HG02571 (cell line): ENCODE measurements around the gene CACNA1F.

ENCODE experiments used
- ATAC-seq: cut with Tn5 transposase; IDR thresholded peaks from one replicate; pipeline ENCODE4 v1.9.1; 2021; ENCODE audit warnings: mild to moderate bottlenecking, moderate library complexity; ENCODE audit not compliant: unreplicated experiment

The CACNA1F gene

DNA sequence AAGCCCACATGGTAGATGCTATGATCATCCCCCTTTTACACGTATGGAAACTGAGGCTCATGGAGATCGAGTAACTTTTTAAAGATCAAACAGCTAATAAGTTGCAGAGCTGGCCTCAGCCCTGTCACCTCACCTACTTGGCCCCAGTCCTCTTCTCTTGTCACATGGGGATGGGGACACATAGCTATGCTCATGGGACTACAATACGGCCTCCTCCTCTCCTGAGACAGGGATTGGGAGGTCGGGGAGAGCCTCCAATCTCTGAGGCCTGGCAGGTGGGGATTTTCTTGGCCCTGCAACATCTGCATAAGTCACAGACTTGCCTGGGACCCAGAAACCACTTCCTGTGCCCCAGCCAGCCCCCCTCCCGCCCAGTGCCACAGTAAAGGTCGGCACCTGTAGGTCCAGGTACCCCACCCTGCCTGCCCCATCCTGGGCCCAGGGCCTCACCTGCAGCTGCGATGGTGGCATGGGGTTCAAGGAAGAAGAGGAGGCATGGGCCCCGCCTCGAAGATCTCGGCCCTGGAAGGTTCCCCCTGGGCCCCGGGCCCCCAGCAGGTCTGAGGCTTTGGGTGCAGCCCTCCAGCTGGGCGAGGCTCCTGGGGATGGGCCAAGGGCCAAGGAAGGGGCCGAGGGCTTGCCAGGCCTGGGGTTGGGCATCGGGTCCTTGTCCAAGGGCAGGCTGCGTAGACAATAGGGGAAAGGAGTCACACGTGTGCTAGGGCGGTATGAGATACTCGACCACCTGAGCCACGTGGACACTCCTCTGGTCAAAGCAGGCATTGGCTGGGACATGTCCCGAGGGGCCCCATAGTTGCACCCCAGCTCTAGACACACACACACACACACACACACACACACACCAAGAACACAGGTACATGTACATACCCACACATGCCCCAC, 25.0 kb upstream of the CACNA1F start:
- no peak for ATAC-seq

- ATAC-seq, result no peak
These were observed 24.1 kb upstream of the CACNA1F start for GRCh38 chrX:49257074-49257790.

DNA sequence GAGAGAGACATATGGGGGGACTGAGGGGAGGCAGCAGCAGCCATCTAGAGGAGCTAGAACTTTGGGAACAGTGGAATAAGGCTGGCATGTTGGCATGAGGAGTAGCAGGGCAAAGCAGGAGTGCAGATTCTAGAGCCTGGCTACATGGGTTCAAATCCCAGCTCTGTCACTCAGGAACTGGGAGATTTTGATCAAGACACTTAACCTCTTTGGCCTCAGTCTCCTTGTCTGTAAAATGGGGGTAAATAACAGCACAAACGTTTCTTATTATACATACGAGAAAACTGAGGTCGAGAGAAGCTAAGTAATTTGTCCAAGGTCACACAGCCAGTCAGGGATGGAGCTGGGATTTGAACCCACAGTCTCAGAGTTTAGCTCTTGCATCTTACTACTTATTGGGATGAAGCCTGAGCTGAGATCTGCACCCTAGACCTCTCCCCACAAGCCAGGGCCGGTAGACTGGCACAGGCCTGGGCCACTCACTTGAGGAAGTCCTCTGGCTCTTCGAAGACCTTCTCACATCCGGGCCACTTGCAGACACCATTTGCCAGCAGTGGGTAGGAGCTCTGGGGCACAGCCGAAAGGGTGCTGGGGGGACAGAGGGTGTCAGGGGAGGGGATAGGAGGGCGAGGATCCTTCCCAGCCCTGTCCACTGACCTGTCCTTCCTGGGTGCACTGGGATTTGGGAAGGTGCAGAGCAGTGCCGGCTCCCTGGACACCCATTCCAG, 23.3 kb upstream of the CACNA1F start:
- ATAC-seq, result no peak

- ATAC-seq, result no peak
These were observed 21.5 kb upstream of the CACNA1F start for GRCh38 chrX:49254639-49255038.

GRCh38 chrX:49251325-49251724, 18.2 kb upstream of the CACNA1F start:
- no peak for ATAC-seq

GRCh38 chrX:49250578-49250977, 17.4 kb upstream of the CACNA1F start:
- ATAC-seq, result no peak

- ATAC-seq, result no peak
These were observed 16.9 kb upstream of the CACNA1F start for GRCh38 chrX:49250066-49250465.

- no peak for ATAC-seq
These were observed 16.5 kb upstream of the CACNA1F start for GRCh38 chrX:49249616-49250015.

GRCh38 chrX:49249071-49249470, 15.9 kb upstream of the CACNA1F start:
- no peak for ATAC-seq

DNA sequence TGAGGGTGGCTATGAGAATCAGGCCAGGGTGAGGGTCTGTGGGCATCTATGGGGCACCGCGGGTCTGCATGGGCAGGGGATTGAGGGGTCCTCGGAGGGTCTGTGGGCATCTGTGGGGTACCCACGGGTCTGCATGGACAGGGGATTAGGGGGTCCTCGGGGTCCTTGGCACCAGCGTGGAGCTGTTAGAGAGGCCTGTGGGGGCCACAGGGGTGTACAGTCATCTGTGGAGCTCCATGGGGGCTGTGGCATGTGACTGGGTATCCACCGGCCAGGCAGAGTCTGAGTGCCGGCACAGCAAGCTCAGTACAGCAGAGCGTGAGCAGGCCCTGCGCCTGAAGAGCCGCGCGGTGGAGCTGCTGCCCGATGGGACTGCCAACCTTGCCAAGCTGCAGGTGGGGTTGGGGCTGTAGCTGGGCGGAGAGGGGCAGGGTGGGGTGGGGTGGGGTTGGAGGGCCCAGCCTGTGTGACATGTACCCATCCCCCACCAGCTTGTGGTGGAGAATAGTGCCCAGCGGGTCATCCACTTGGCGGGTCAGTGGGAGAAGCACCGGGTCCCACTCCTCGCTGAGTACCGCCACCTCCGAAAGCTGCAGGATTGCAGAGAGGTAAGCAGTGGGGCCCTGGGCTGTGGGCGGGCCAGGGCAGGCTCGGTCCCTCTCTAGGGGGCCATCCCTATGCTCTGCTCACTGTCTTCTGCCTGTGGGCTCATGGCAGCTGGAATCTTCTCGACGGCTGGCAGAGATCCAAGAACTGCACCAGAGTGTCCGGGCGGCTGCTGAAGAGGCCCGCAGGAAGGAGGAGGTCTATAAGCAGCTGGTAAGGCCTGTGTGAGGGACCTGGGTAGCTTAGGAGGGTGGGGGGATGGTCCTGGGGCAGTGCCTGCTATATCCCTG, 15.0 kb upstream of the CACNA1F start:
- ATAC-seq, result no peak

- no peak for ATAC-seq
These were observed 14.2 kb upstream of the CACNA1F start for GRCh38 chrX:49247346-49247745.

DNA sequence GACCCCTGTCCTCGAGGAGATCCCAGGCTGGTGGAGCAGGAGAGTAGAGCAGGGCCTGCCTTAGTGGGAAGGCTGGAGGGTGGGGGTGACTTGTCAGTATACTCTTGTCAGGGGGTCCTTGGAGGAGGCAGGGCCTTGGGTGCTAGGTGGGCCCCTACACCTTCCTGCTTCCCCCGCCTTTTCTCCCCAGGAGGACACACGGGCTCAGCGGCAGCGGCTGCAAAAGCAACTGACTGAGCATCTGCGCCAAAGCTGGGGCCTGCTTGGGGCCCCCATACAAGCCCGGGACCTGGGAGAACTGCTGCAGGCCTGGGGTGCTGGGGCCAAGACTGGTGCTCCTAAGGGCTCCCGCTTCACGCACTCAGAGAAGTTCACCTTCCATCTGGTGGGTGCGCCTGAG, 13.4 kb upstream of the CACNA1F start:
- ATAC-seq, result no peak

- ATAC-seq, result no peak
These were observed 11.1 kb upstream of the CACNA1F start for GRCh38 chrX:49244207-49244606.

GRCh38 chrX:49243166-49243565, 10.0 kb upstream of the CACNA1F start:
- ATAC-seq, result no peak

DNA sequence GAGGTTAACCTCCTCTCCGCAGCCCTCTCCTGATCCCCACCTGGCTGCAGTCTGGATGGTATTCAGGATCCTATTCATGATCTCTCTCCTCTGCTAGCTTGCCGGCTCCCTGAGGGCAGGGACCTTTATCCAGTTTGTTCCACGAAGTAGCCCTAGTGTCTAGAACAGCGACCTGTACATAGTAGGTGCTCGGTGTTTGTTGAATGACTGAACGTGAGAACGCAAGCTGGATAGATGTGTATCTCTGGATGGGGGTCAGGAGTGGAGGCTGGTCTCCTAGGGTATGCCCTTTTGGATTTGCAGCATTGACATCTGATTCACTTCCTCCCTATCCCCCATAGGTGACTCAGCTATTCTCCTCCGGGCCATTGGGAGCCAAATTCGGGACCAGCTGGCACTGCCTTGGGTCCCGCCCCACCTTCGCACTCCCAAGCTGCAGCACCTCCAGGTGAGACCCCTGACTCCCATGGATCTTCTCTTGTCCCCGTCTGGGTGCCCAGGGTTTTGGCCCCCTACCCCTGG, 9.5 kb upstream of the CACNA1F start:
- ATAC-seq, result no peak

GRCh38 chrX:49238735-49239134, 5.6 kb upstream of the CACNA1F start:
- no peak for ATAC-seq

DNA sequence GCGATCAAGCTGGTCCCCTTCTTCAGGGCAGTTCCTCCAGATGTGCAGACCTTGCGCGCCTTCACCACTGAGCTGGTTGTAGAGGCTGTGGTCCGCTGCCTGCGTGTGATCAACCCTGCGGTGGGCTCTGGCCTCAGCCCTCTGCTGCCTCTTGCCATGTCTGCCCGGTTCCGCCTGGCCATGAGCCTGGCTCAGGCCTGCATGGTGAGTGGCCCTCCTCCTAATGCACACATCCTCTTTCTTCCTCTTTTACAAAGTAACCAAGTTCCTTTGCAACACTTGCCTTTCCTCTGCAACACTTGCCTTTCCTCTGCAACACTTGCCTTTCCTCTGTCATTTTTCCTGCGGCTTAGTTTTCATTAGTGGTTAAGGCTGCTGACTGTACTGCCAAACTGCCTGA, 3.9 kb upstream of the CACNA1F start:
- no peak for ATAC-seq

- ATAC-seq, result no peak
These were observed 881 bp upstream of the CACNA1F start for GRCh38 chrX:49233887-49234555.

GRCh38 chrX:49232525-49232924, 615 bp downstream of the CACNA1F start:
- ATAC-seq, result no peak
